OCI-LY3 (cell line): ENCODE results near the gene CACNG7.

ENCODE experiments used
- H2AFZ ChIP-seq: fragments of 200-600, 300-600 bp; shearing (Covaris generic); 2 replicates; pipeline ENCODE4 v1.6.0; 2014; ENCODE audit warnings: antibody characterized with exemption, low read depth, low read length
- H3K27ac ChIP-seq: fragments of 200-600, 300-600 bp; sonication (generic); 2 replicates; pipeline ENCODE4 v1.5.1; 2014; ENCODE audit warnings: mild to moderate bottlenecking, low read length, moderate library complexity, mixed read lengths
- H3K27me3 ChIP-seq: fragments of 200-600, 300-600 bp; sonication (generic); 2 replicates; pipeline ENCODE4 v1.6.1; 2014; ENCODE audit warnings: low read depth, low read length, mixed read lengths
- H3K36me3 ChIP-seq: fragments of 200-600, 300-600 bp; sonication (generic); replicated peaks from 2 replicates; pipeline ENCODE3; 2014; ENCODE audit warnings: low read depth, low read length, mixed read lengths
- H3K4me1 ChIP-seq: fragments of 300-600, 200-600 bp; sonication (generic); 2 replicates; pipeline ENCODE4 v1.6.1; 2014; ENCODE audit warnings: low read length, mixed read lengths
- H3K4me2 ChIP-seq: fragments of 200-600, 300-600 bp; sonication (generic); 2 replicates; pipeline ENCODE4 v1.6.1; 2014; ENCODE audit warnings: low read length, mixed read lengths
- H3K4me3 ChIP-seq: fragments of 300-600, 200-600 bp; sonication (generic); 2 replicates; pipeline ENCODE4 v1.5.1; 2014; ENCODE audit warnings: antibody characterized with exemption, mild to moderate bottlenecking, low read length, moderate library complexity
- H3K79me2 ChIP-seq: fragments of 300-600, 200-600 bp; shearing (Covaris generic); 2 replicates; pipeline ENCODE4 v1.6.1; 2014; ENCODE audit warnings: mild to moderate bottlenecking, low read length, mixed read lengths
- H3K9ac ChIP-seq: fragments of 300-600, 200-600 bp; shearing (Covaris generic); 2 replicates; pipeline ENCODE4 v1.6.0; 2014; ENCODE audit warnings: mild to moderate bottlenecking, low read length, moderate library complexity
- H3K9me3 ChIP-seq: fragments of 200-600, 300-600 bp; shearing (Covaris generic); 2 replicates; pipeline ENCODE4 v1.6.1; 2014; ENCODE audit warnings: low read length, mixed read lengths; ENCODE audit not compliant: insufficient read depth
- H4K20me1 ChIP-seq: fragments of 200-600, 300-600 bp; sonication (generic); 2 replicates; pipeline ENCODE4 v1.6.1; 2016; ENCODE audit warnings: low read length, mixed read lengths; ENCODE audit not compliant: insufficient read depth
- EZH2phosphoT487 ChIP-seq: fragments of 200-600 bp; shearing (Covaris generic); IDR thresholded peaks from 2 replicates; pipeline ENCODE4 v1.6.1; 2018; ENCODE audit warnings: antibody characterized with exemption, mixed run types, low read depth
- TF ChIP-seq, protein P1 (sequence below): fragments of 200-600, 300-600 bp; sonication (generic); IDR thresholded peaks from 2 replicates; pipeline ENCODE4 v1.5.1; 2014; ENCODE audit warnings: antibody characterized with exemption, low read length, low read depth

Gene CACNG7

GRCh38 chr19:53991224-53992113, 82.4 kb downstream of the CACNG7 start, which contains the start of gene CACNG6:
Gene CACNG6 (plus strand): TSS chr19:53991637. CDS start chr19:53992878, 1,241 bp downstream.
- no peak for TF ChIP-seq EZH2phosphoT487
- TF ChIP-seq, protein P1, sequence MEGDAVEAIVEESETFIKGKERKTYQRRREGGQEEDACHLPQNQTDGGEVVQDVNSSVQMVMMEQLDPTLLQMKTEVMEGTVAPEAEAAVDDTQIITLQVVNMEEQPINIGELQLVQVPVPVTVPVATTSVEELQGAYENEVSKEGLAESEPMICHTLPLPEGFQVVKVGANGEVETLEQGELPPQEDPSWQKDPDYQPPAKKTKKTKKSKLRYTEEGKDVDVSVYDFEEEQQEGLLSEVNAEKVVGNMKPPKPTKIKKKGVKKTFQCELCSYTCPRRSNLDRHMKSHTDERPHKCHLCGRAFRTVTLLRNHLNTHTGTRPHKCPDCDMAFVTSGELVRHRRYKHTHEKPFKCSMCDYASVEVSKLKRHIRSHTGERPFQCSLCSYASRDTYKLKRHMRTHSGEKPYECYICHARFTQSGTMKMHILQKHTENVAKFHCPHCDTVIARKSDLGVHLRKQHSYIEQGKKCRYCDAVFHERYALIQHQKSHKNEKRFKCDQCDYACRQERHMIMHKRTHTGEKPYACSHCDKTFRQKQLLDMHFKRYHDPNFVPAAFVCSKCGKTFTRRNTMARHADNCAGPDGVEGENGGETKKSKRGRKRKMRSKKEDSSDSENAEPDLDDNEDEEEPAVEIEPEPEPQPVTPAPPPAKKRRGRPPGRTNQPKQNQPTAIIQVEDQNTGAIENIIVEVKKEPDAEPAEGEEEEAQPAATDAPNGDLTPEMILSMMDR = no peak
- Histone ChIP-seq H3K79me2 (no peaks in the 10 kb centered on the region), H3K27ac (no peak within 1 kb of the TSS), H3K36me3 (no peaks in the 10 kb centered on the region), H3K4me2 (no peak within 1 kb of the TSS), H3K4me1 (no peaks in the 10 kb centered on the region), H3K9me3 (no peaks in the 10 kb centered on the region), H2AFZ (no peak within 1 kb of the TSS), H3K4me3 (no peak within 1 kb of the TSS), H3K27me3 (no peaks in the 10 kb centered on the region), H3K9ac (no peak within 1 kb of the TSS), H4K20me1 (no peaks in the 10 kb centered on the region)

- no peak overlapping the region for H3K4me2 ChIP-seq
Measured at GRCh38 chr19:53992211-53992610, 83.1 kb downstream of the CACNG7 start.

DNA sequence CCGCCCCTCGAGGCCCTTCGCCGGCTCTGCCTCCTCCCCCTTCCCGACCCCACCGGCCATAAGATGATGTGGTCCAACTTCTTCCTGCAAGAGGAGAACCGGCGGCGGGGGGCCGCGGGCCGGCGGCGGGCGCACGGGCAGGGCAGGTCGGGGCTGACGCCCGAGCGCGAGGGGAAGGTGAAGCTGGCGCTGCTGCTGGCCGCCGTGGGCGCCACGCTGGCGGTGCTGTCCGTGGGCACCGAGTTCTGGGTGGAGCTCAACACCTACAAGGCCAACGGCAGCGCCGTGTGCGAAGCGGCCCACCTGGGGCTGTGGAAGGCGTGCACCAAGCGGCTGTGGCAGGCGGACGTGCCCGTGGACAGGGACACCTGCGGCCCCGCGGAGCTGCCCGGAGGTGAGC, 83.7 kb downstream of the CACNG7 start:
- Histone ChIP-seq H3K27ac (no peak overlapping the region), H3K4me1 (no peaks in the 10 kb centered on the region), H3K4me2 (no peak overlapping the region)

More at GRCh38 chr19:53992211-53992610, 83.1 kb downstream of the CACNG7 start:
- H3K27me3 ChIP-seq = no peaks in the 10 kb centered on the region
- no peak overlapping the region for H3K9ac ChIP-seq
- H3K36me3 ChIP-seq = no peaks in the 10 kb centered on the region
- no peaks in the 10 kb centered on the region for H4K20me1 ChIP-seq
- H3K4me1 ChIP-seq = no peaks in the 10 kb centered on the region
- no peaks in the 10 kb centered on the region for H3K9me3 ChIP-seq
- H3K4me3 ChIP-seq = no peak overlapping the region
- TF ChIP-seq EZH2phosphoT487 = no peak
- no peak overlapping the region for H3K27ac ChIP-seq
- H2AFZ ChIP-seq = no peak overlapping the region
- H3K79me2 ChIP-seq = no peaks in the 10 kb centered on the region

DNA sequence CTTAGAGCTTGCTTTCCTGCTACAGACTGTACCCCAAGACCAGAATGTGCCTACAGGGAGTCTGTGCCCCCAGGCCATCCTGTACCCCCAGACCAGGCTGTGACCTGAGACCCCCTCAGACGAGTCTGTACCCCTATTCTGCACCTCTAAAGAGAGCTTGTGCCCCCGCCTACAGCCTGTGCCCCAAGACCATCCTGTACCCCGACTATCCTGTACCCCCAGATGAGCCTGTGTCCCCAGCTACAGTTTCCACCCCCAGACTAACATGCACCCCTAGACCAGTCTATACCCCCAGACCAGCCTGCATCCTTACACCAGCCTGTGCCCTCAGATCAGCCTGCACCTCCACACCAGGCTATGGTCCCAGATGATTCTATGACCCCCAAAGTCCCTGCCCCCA, 84.4 kb downstream of the CACNG7 start:
- Histone ChIP-seq H3K79me2 (no peaks in the 10 kb centered on the region), H2AFZ (no peak overlapping the region), H3K4me2 (no peak overlapping the region)

More for the DNA sequence above, 83.7 kb downstream of the CACNG7 start:
- Histone ChIP-seq H3K9me3 (no peaks in the 10 kb centered on the region), H4K20me1 (no peaks in the 10 kb centered on the region), H3K79me2 (no peaks in the 10 kb centered on the region), H2AFZ (no peak overlapping the region), H3K36me3 (no peaks in the 10 kb centered on the region), H3K27me3 (no peaks in the 10 kb centered on the region), H3K4me3 (no peak overlapping the region), H3K9ac (no peak overlapping the region)
- TF ChIP-seq, protein P1 = no peak
- TF ChIP-seq EZH2phosphoT487 = no peak

More for the DNA sequence above, 84.4 kb downstream of the CACNG7 start:
- Histone ChIP-seq H3K27ac (no peak overlapping the region), H3K9me3 (no peaks in the 10 kb centered on the region), H3K4me1 (no peaks in the 10 kb centered on the region), H3K36me3 (no peaks in the 10 kb centered on the region), H3K4me3 (no peak overlapping the region), H3K9ac (no peak overlapping the region), H4K20me1 (no peaks in the 10 kb centered on the region), H3K27me3 (no peaks in the 10 kb centered on the region)
- TF ChIP-seq, protein P1 = no peak
- no peak for TF ChIP-seq EZH2phosphoT487
